Liver (tissue), 9 donors: ENCODE data around the gene DMD. TPM values are rescaled to one million over a fixed set of nuclear protein-coding genes. Genes with fewer than 3 reads are reported as not detected.

Experiments
- DNase-seq: peaks from one replicate; pipeline ENCODE4 v3.0.0-alpha.2; 2017; ENCODE audit warnings: low spot score
- H3K27ac ChIP-seq, 2 donors: one replicate each; pipeline ENCODE4 v1.7.0; 2013; ENCODE audit warnings: inconsistent platforms in 2 of 2, low read length in 2 of 2, control low read depth in 1 of 2, low read depth in 1 of 2, mild to moderate bottlenecking in 1 of 2
- H3K27me3 ChIP-seq, 4 donors: one replicate each; pipeline versions ENCODE4 v1.6.1 to v1.7.0; 2013; ENCODE audit warnings: low read length in 3 of 4, inconsistent platforms in 1 of 4, mild to moderate bottlenecking in 1 of 4, moderate library complexity in 1 of 4; ENCODE audit not compliant: control insufficient read depth in 4 of 4, insufficient read depth in 4 of 4
- H3K36me3 ChIP-seq, 4 donors: one replicate each; pipeline versions ENCODE4 v1.6.1 to v1.7.0; 2013; ENCODE audit warnings: low read length in 3 of 4, mild to moderate bottlenecking in 3 of 4, low read depth in 1 of 4, moderate library complexity in 1 of 4; ENCODE audit not compliant: control insufficient read depth in 4 of 4, insufficient read depth in 3 of 4
- H3K4me1 ChIP-seq, 4 donors: one replicate each; pipeline versions ENCODE4 v1.6.1 to v1.7.0; 2013; ENCODE audit warnings: low read length in 3 of 4, mild to moderate bottlenecking in 3 of 4, moderate library complexity in 1 of 4; ENCODE audit not compliant: control insufficient read depth in 4 of 4, insufficient read depth in 4 of 4
- H3K4me3 ChIP-seq, 3 donors: one replicate each; pipeline versions ENCODE4 v1.6.1 to v1.7.0; 2013; ENCODE audit warnings: low read length in 3 of 3, control low read depth in 1 of 3, low read depth in 1 of 3, mild to moderate bottlenecking in 1 of 3
- H3K9ac ChIP-seq, 2 donors: one replicate each; pipeline ENCODE4 v1.7.0; 2013; ENCODE audit warnings: low read length in 2 of 2, mild to moderate bottlenecking in 2 of 2, moderate library complexity in 2 of 2, control low read depth in 1 of 2, low read depth in 1 of 2
- H3K9me3 ChIP-seq, 4 donors: one replicate each; pipeline versions ENCODE4 v1.6.1 to v1.7.0; 2013; ENCODE audit warnings: low read length in 3 of 4; ENCODE audit not compliant: control insufficient read depth in 4 of 4
- ATF3 ChIP-seq: IDR thresholded peaks from 2 replicates; pipeline ENCODE4 v1.6.1; 2016; ENCODE audit warnings: antibody characterized with exemption
- EGR1 ChIP-seq, 2 donors: IDR thresholded peaks; 2 replicates each; pipeline ENCODE4 v1.6.1; 2016 to 2018; ENCODE audit warnings: antibody characterized with exemption in 2 of 2, low read depth in 2 of 2
- FOXA1 ChIP-seq: IDR thresholded peaks from 2 replicates; pipeline ENCODE4 v1.6.1; 2016; ENCODE audit warnings: antibody characterized with exemption
- FOXA2 ChIP-seq: IDR thresholded peaks from 2 replicates; pipeline ENCODE4 v1.6.1; 2016; ENCODE audit warnings: antibody characterized with exemption
- GABPA ChIP-seq, 2 donors: IDR thresholded peaks in 1 of 2; conservative IDR thresholded peaks in 1 of 2; 2 replicates each; pipeline ENCODE4 v1.6.1; 2016; ENCODE audit warnings: antibody characterized with exemption in 2 of 2, mild to moderate bottlenecking in 1 of 2, moderate library complexity in 1 of 2
- HNF4A ChIP-seq, 2 donors: conservative IDR thresholded peaks; 2 replicates each; pipeline ENCODE4 v1.6.1; 2016; ENCODE audit warnings: antibody characterized with exemption in 2 of 2, mild to moderate bottlenecking in 2 of 2
- HNF4G ChIP-seq: IDR thresholded peaks from 2 replicates; pipeline ENCODE4 v1.6.1; 2016; ENCODE audit warnings: antibody characterized with exemption
- JUND ChIP-seq, 2 donors: IDR thresholded peaks; 2 replicates each; pipeline ENCODE4 v1.6.1; 2016; ENCODE audit warnings: antibody characterized with exemption in 2 of 2
- MAX ChIP-seq: IDR thresholded peaks from 2 replicates; pipeline ENCODE4 v1.6.1; 2016; ENCODE audit warnings: antibody characterized with exemption
- NR2F2 ChIP-seq: IDR thresholded peaks from 2 replicates; pipeline ENCODE4 v1.6.1; 2016; ENCODE audit warnings: antibody characterized with exemption
- RAD21 ChIP-seq, 2 donors: IDR thresholded peaks; 2 replicates each; pipeline ENCODE4 v1.6.1; 2016; ENCODE audit warnings: antibody characterized with exemption in 2 of 2, mild to moderate bottlenecking in 2 of 2
- REST ChIP-seq: IDR thresholded peaks from 2 replicates; pipeline ENCODE4 v1.6.1; 2016; ENCODE audit warnings: antibody characterized with exemption, mild to moderate bottlenecking
- RXRA ChIP-seq, 2 donors: IDR thresholded peaks; 2 replicates each; pipeline ENCODE4 v1.6.1; 2017 to 2018; ENCODE audit warnings: antibody characterized with exemption in 2 of 2, mild to moderate bottlenecking in 1 of 2
- SP1 ChIP-seq: IDR thresholded peaks from 2 replicates; pipeline ENCODE4 v1.6.1; 2018; ENCODE audit warnings: antibody characterized with exemption, mild to moderate bottlenecking
- TAF1 ChIP-seq: conservative IDR thresholded peaks from 2 replicates; pipeline ENCODE4 v1.6.1; 2016; ENCODE audit warnings: antibody characterized with exemption, mild to moderate bottlenecking
- YY1 ChIP-seq: IDR thresholded peaks from 2 replicates; pipeline ENCODE4 v1.6.1; 2016; ENCODE audit warnings: antibody characterized with exemption, mild to moderate bottlenecking
- WGBS: extraction: QIAGEN DNeasy Blood & Tissue Kit; methylation state at CpG from one replicate; pipeline ENCODE4 v1.1.7; 2013; 5-methylcytosine and 5-hydroxymethylcytosine counted together
- polyA plus RNA-seq, 2 donors: library from polyadenylated mRNA; stranded (reverse) in 1 of 2; unstranded in 1 of 2; fragments of 200-250 nt in 1 of 2; fragments of >200 nt in 1 of 2; fragmentation: Nextera tagmentation in 1 of 2; extraction: Ambion mirVana in 1 of 2; gene quantifications; one replicate each; pipeline versions ENCODE4 v1.2.1 to v1.2.3, GENCODE V29; 2013 to 2015
- total RNA-seq, 2 donors: library from RNA; depleted of rRNA; stranded (reverse); fragments of >200 nt; gene quantifications; one replicate each; pipeline ENCODE4 v1.2.3, GENCODE V29; 2014
- donor health status: healthy.
- donor health status: healthy.
- donor health status: healthy.
- donor health status: healthy.
- donor health status: healthy.

DMD gene
- total and polyA plus RNA-seq, 4 donors, result 14.6 to 61.9 (median 23.9) TPM

- 85% methylated on average over 3 of the region's 3 CpGs for WGBS
Observed at GRCh38 chrX:31367816-31368215, 1843.5 kb downstream of the DMD start.

GRCh38 chrX:31366041-31366440, 1845.3 kb downstream of the DMD start:
- whole genome bisulfite sequencing, result 67% methylated on average over 7 of the region's 7 CpGs
- DNase-seq, result no peak
- no peaks in the 10 kb centered on the region for H3K9me3 ChIP-seq
- H3K27ac ChIP-seq, result no peak overlapping the region
- H3K27me3 ChIP-seq, result no peaks in the 10 kb centered on the region
- H3K4me1 ChIP-seq, result no peaks in the 10 kb centered on the region
- no peaks in the 10 kb centered on the region for H3K36me3 ChIP-seq
- no peak overlapping the region for H3K4me3 ChIP-seq
- no peak overlapping the region for H3K9ac ChIP-seq
- TF ChIP-seq NR2F2 (no peak), ATF3 (no peak), RAD21 (IDR thresholded peaks at IDR 0.05) (no peak), RXRA (IDR thresholded peaks at IDR 0.05) (no peak), HNF4A (conservative IDR thresholded peaks at IDR 0.05) (no peak), FOXA1 (no peak), FOXA2 (no peak), EGR1 (IDR thresholded peaks at IDR 0.05; ENCODE audit: low read depth in 2 of 2) (no peak), GABPA (IDR thresholded peaks at IDR 0.05 in 1 of 2, conservative IDR thresholded peaks at IDR 0.05 in 1 of 2) (no peak), TAF1 (no peak), SP1 (no peak), JUND (IDR thresholded peaks at IDR 0.05) (no peak), YY1 (no peak), MAX (no peak), HNF4G (no peak), REST (no peak)

More at GRCh38 chrX:31367816-31368215, 1843.5 kb downstream of the DMD start:
- Histone ChIP-seq H3K4me1 (no peaks in the 10 kb centered on the region), H3K9ac (no peak overlapping the region), H3K9me3 (no peaks in the 10 kb centered on the region), H3K27ac (no peak overlapping the region), H3K4me3 (no peak overlapping the region), H3K27me3 (no peaks in the 10 kb centered on the region), H3K36me3 (no peaks in the 10 kb centered on the region)
- TF ChIP-seq ATF3, result no peak
- TF ChIP-seq FOXA2, result no peak
- no peak for TF ChIP-seq YY1
- no peak for TF ChIP-seq SP1
- TF ChIP-seq MAX, result no peak
- no peak for TF ChIP-seq HNF4A (conservative IDR thresholded peaks at IDR 0.05)
- TF ChIP-seq FOXA1, result no peak
- TF ChIP-seq GABPA (IDR thresholded peaks at IDR 0.05 in 1 of 2, conservative IDR thresholded peaks at IDR 0.05 in 1 of 2), result no peak
- TF ChIP-seq RXRA (IDR thresholded peaks at IDR 0.05), result no peak
- no peak for TF ChIP-seq REST
- TF ChIP-seq NR2F2, result no peak
- TF ChIP-seq HNF4G, result no peak
- no peak for DNase-seq
